ENCODE results near the gene SPTBN4.
A peak's percentile ranks its signal among the peaks of the same experiment; 100 is the strongest.
"Not testable (repeated sequence)": the region's sequence is repeated elsewhere in the genome, so short reads cannot be mapped to it uniquely, and the experiment has no call there.

Gene SPTBN4

GRCh38 chr19:40428197-40428596 lies 38.6 kb upstream of the SPTBN4 start:
- not testable (repeated sequence) for H3K4ac ChIP-seq (ENCODE audit: low read depth, low read length); H2BK120ac ChIP-seq (ENCODE audit: insufficient read depth, low read length, poor library complexity); H3K27me3 ChIP-seq (ENCODE audit: insufficient read depth, low read length); H3K27ac ChIP-seq (ENCODE audit: low read depth, low read length); H2AFZ ChIP-seq (ENCODE audit: insufficient read depth, low read length, poor library complexity); H3K4me3 ChIP-seq (ENCODE audit: low read depth, low read length); H3K18ac ChIP-seq (ENCODE audit: low read length); DNase-seq; H2AK5ac ChIP-seq (ENCODE audit: low read length); H3K9me3 ChIP-seq (ENCODE audit: insufficient read depth, low read depth, low read length); H2BK12ac ChIP-seq (ENCODE audit: low read length); H3K36me3 ChIP-seq (ENCODE audit: control insufficient read depth in 1 of 2, insufficient read depth in 2 of 2, low read length in 2 of 2); H2BK5ac ChIP-seq (ENCODE audit: low read depth, low read length, poor library complexity); H3K14ac ChIP-seq (ENCODE audit: low read length); H4K8ac ChIP-seq (ENCODE audit: low read depth, low read length); H3K4me1 ChIP-seq (ENCODE audit: control insufficient read depth in 1 of 2, insufficient read depth in 2 of 2, low read length in 2 of 2); H4K91ac ChIP-seq (ENCODE audit: low read depth, low read length); H4K12ac ChIP-seq (ENCODE audit: low read depth, low read length); H3K9ac ChIP-seq (ENCODE audit: low read length); H3K4me2 ChIP-seq (ENCODE audit: low read length); H3K23ac ChIP-seq (ENCODE audit: low read length)
- no CpG with 5 or more reads among the region's 7 CpGs for WGBS (ENCODE audit: extremely low coverage, insufficient coverage, insufficient read length)
- peaks cover 12% of the 10 kb centered on the region for H3K79me2 ChIP-seq (ENCODE audit: control insufficient read depth, insufficient read depth, low read length, poor library complexity)
- H3K79me1 ChIP-seq (ENCODE audit: low read length) = peaks cover 22% of the 10 kb centered on the region

- not testable (repeated sequence) for H3K36me3 ChIP-seq (ENCODE audit: control insufficient read depth in 1 of 2, insufficient read depth in 2 of 2, low read length in 2 of 2); H4K12ac ChIP-seq (ENCODE audit: low read depth, low read length); H3K14ac ChIP-seq (ENCODE audit: low read length); H3K27ac ChIP-seq (ENCODE audit: low read depth, low read length); H3K9ac ChIP-seq (ENCODE audit: low read length); H4K8ac ChIP-seq (ENCODE audit: low read depth, low read length); H2BK12ac ChIP-seq (ENCODE audit: low read length); H3K9me3 ChIP-seq (ENCODE audit: insufficient read depth, low read depth, low read length); H2BK120ac ChIP-seq (ENCODE audit: insufficient read depth, low read length, poor library complexity); DNase-seq; H3K23ac ChIP-seq (ENCODE audit: low read length); H3K4me1 ChIP-seq (ENCODE audit: control insufficient read depth in 1 of 2, insufficient read depth in 2 of 2, low read length in 2 of 2); H2BK5ac ChIP-seq (ENCODE audit: low read depth, low read length, poor library complexity); H3K4ac ChIP-seq (ENCODE audit: low read depth, low read length); H3K4me2 ChIP-seq (ENCODE audit: low read length); H3K18ac ChIP-seq (ENCODE audit: low read length); H2AFZ ChIP-seq (ENCODE audit: insufficient read depth, low read length, poor library complexity); H4K91ac ChIP-seq (ENCODE audit: low read depth, low read length); H3K4me3 ChIP-seq (ENCODE audit: low read depth, low read length); H2AK5ac ChIP-seq (ENCODE audit: low read length); H3K79me2 ChIP-seq (ENCODE audit: control insufficient read depth, insufficient read depth, low read length, poor library complexity); H3K27me3 ChIP-seq (ENCODE audit: insufficient read depth, low read length)
- peaks cover 22% of the 10 kb centered on the region for H3K79me1 ChIP-seq (ENCODE audit: low read length)
- WGBS (ENCODE audit: extremely low coverage, insufficient coverage, insufficient read length) = no CpG with 5 or more reads among the region's 10 CpGs
Observed at GRCh38 chr19:40430242-40430641, 36.6 kb upstream of the SPTBN4 start.

- H3K4me2 ChIP-seq (ENCODE audit: low read length) = no peak overlapping the region
- H3K27ac ChIP-seq (ENCODE audit: low read depth, low read length) = no peak overlapping the region
- H4K12ac ChIP-seq (ENCODE audit: low read depth, low read length) = no peak overlapping the region
- H4K8ac ChIP-seq (ENCODE audit: low read depth, low read length) = no peak overlapping the region
- H2BK5ac ChIP-seq (ENCODE audit: low read depth, low read length, poor library complexity) = no peak overlapping the region
- no peak overlapping the region for H2BK120ac ChIP-seq (ENCODE audit: insufficient read depth, low read length, poor library complexity)
- no peak overlapping the region for H3K23ac ChIP-seq (ENCODE audit: low read length)
- no peak overlapping the region for H2AK5ac ChIP-seq (ENCODE audit: low read length)
- WGBS (ENCODE audit: extremely low coverage, insufficient coverage, insufficient read length) = no CpG with 5 or more reads among the region's 3 CpGs
- H3K18ac ChIP-seq (ENCODE audit: low read length) = no peak overlapping the region
- H3K4ac ChIP-seq (ENCODE audit: low read depth, low read length) = no peak overlapping the region
- no peak overlapping the region for H2AFZ ChIP-seq (ENCODE audit: insufficient read depth, low read length, poor library complexity)
- no peaks in the 10 kb centered on the region for H3K9me3 ChIP-seq (ENCODE audit: insufficient read depth, low read depth, low read length)
- H3K79me2 ChIP-seq (ENCODE audit: control insufficient read depth, insufficient read depth, low read length, poor library complexity) = no peaks in the 10 kb centered on the region
- no peak overlapping the region for H3K9ac ChIP-seq (ENCODE audit: low read length)
- H2BK12ac ChIP-seq (ENCODE audit: low read length) = no peak overlapping the region
- no peaks in the 10 kb centered on the region for H3K27me3 ChIP-seq (ENCODE audit: insufficient read depth, low read length)
- H3K36me3 ChIP-seq (ENCODE audit: control insufficient read depth in 1 of 2, insufficient read depth in 2 of 2, low read length in 2 of 2) = no peaks in the 10 kb centered on the region
- H3K4me1 ChIP-seq (ENCODE audit: control insufficient read depth in 1 of 2, insufficient read depth in 2 of 2, low read length in 2 of 2) = peaks cover 4 to 7% of the 10 kb centered on the region in 2 experiments
- H3K79me1 ChIP-seq (ENCODE audit: low read length) = peaks cover 15% of the 10 kb centered on the region
- peak overlapping the region; percentile 24 for H4K91ac ChIP-seq (ENCODE audit: low read depth, low read length)
- no peak for DNase-seq
- H3K14ac ChIP-seq (ENCODE audit: low read length) = no peak overlapping the region
- H3K4me3 ChIP-seq (ENCODE audit: low read depth, low read length) = no peak overlapping the region
Observed at GRCh38 chr19:40431698-40432097, 35.1 kb upstream of the SPTBN4 start.

- H3K4me1 ChIP-seq (ENCODE audit: control insufficient read depth in 1 of 2, insufficient read depth in 2 of 2, low read length in 2 of 2); H3K23ac ChIP-seq (ENCODE audit: low read length); H3K14ac ChIP-seq (ENCODE audit: low read length); H2AFZ ChIP-seq (ENCODE audit: insufficient read depth, low read length, poor library complexity); H3K4me3 ChIP-seq (ENCODE audit: low read depth, low read length); H3K36me3 ChIP-seq (ENCODE audit: control insufficient read depth in 1 of 2, insufficient read depth in 2 of 2, low read length in 2 of 2); H3K18ac ChIP-seq (ENCODE audit: low read length); H3K27me3 ChIP-seq (ENCODE audit: insufficient read depth, low read length); DNase-seq; H3K79me2 ChIP-seq (ENCODE audit: control insufficient read depth, insufficient read depth, low read length, poor library complexity); H3K9ac ChIP-seq (ENCODE audit: low read length); H3K9me3 ChIP-seq (ENCODE audit: insufficient read depth, low read depth, low read length); H2BK12ac ChIP-seq (ENCODE audit: low read length): not testable (repeated sequence)
- peak overlapping the region; percentile 38 for H2BK120ac ChIP-seq (ENCODE audit: insufficient read depth, low read length, poor library complexity)
- H3K4me2 ChIP-seq (ENCODE audit: low read length) = peak overlapping the region; percentile 47
- H4K91ac ChIP-seq (ENCODE audit: low read depth, low read length) = peak overlapping the region; percentile 74
- peak overlapping the region; percentile 36 for H3K4ac ChIP-seq (ENCODE audit: low read depth, low read length)
- H2BK5ac ChIP-seq (ENCODE audit: low read depth, low read length, poor library complexity) = peak overlapping the region; percentile 77
- no CpG with 5 or more reads among the region's 7 CpGs for WGBS (ENCODE audit: extremely low coverage, insufficient coverage, insufficient read length)
- peak overlapping the region; percentile 77 for H4K8ac ChIP-seq (ENCODE audit: low read depth, low read length)
- H3K79me1 ChIP-seq (ENCODE audit: low read length) = peaks cover 15% of the 10 kb centered on the region
- peak overlapping the region; percentile 90 for H4K12ac ChIP-seq (ENCODE audit: low read depth, low read length)
- peak overlapping the region; percentile 81 for H3K27ac ChIP-seq (ENCODE audit: low read depth, low read length)
- H2AK5ac ChIP-seq (ENCODE audit: low read length) = peak overlapping the region; percentile 29
Observed at GRCh38 chr19:40432760-40433159, 34.0 kb upstream of the SPTBN4 start.

All from trophoblast cell (in vitro differentiated cells and primary cell).